ENCODE results near the gene LENEP.

LENEP gene

DNA sequence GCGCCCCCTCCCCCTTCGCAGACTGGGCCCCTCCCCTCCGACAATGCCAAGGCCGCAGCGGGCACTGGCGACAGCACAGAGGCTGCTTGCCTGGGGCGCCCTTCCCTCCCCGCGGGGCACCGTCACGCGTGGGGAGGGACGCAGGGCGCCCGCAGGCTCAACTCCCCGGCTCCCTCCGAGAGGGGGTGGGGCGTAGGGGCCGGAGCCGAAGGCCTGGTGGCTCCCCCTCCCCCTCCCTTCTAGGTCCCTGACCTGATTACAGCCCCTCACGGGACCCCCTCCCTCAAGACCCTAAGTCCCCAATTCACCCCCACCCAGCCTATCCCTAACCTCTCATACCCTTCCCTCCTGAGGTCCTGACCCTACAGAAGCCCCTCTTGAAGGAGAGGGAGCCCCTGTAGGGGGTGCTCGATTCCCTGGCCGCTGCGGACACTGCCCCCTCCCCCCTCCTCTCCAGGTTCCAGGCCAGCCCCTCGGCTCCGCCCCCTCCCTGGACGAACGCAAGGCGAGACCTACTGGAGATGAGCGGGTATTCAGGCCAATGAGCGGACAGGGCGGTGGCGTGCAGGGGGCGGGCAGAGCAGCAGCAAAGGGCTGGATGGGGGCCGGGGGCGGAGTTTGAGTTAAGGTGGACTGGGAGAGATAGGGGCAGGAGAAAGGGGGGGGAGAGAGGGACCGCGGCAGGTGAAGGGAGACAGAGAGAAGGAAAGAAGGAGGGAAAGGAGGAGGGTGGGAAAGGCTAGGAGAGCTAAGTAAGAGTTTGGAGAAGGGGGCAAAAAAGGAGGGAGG is 8.5 kb downstream of the LENEP start:
- Histone ChIP-seq H3K36me3 (ENCODE audit: control insufficient read depth in 4 of 4, insufficient read depth in 4 of 4, low read length in 3 of 4) (no peaks in the 10 kb centered on the region), H3K27me3 (replicated peaks in 2 of 5; ENCODE audit: control insufficient read depth in 4 of 5, insufficient read depth in 5 of 5, low read length in 4 of 5) (no peaks in the 10 kb centered on the region), H3K4me1 (ENCODE audit: control extremely low read depth in 1 of 4, control insufficient read depth in 4 of 4, insufficient read depth in 4 of 4, low read length in 3 of 4) (peaks cover 11 to 90% (median 88%) of the 10 kb centered on the region in 4 experiments), H3K27ac (ENCODE audit: insufficient read depth in 1 of 2, low read depth in 1 of 2, low read length in 2 of 2, poor library complexity in 1 of 2, severe bottlenecking in 2 of 2) (peak overlapping the region in 1 of 2 experiments; percentile 83), H3K4me3 (ENCODE audit: control insufficient read depth in 1 of 7, extremely low read depth in 1 of 7, insufficient read depth in 4 of 7, low read depth in 2 of 7, low read length in 6 of 7) (peak overlapping the region; percentile 39 to 95 (median 72)), H3K9me3 (ENCODE audit: control extremely low read depth in 1 of 5, control insufficient read depth in 4 of 5, insufficient read depth in 2 of 5, low read depth in 1 of 5, low read length in 4 of 5) (no peaks in the 10 kb centered on the region)
- WGBS (ENCODE audit: insufficient coverage) = 0% methylated on average over 29 of the region's 38 CpGs
- ChIA-PET POLR2A (interaction anchor here (0.8 to 1.0 kb wide), 3 partner anchors 15 to 42 kb away, joined by 3 to 4 read pairs (median 3); no protein-coding TSS in a partner anchor), CTCF (interaction anchor here (0.7 to 14.0 kb wide), 7 partner anchors 15 to 70 kb away, joined by 3 to 320 read pairs (median 4); partner anchors contain the start of genes CKS1B, FLAD1, PBXIP1 and PYGO2)
- DNase-seq = peak; percentile 96 to 98 (median 98)

DNA sequence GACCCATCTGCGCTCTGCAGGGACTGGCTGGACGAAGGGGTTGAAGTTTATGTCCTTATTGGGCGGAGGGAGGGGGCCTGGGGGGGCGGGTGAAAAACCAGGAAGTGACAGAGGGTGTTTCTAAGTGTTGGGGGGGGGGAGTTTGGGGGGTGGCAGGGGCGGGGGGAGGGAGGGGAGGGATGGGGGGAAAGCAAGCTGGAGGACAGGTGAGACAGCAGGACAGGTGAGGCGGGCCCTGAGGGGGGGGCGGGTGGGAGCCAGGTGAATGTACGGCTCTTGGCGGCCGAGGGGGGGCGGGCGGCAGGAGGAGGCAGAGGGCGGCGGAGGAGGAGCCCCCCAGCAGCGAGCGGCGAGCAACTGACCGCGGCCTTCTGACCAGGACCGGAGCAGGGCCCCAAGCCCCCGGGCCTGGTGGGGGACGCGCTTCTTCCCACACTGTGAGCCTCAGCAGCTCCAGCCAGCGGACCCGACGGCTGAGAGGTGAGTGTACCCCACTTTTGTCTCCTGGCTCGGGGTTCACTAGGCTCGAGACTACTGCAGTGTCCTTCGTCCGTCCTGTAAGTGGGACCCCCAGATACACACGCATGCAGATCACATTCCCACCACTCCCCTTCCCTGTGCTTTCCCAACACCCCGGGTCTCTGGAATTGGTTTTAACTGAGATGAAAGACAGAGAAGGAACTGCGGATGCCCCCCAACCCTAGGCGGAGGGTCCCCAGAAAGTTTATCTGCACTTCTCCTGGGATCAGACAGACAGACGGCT is 9.3 kb downstream of the LENEP start, which contains the start of gene ZBTB7B:
ZBTB7B (plus strand) TSS at position 339 of the 763 bp plus-strand sequence. CDS start 11,859 bp downstream, outside the sequence.
- Histone ChIP-seq H3K4me1 (ENCODE audit: control extremely low read depth in 1 of 4, control insufficient read depth in 4 of 4, insufficient read depth in 4 of 4, low read length in 3 of 4) (peaks cover 14 to 90% (median 88%) of the 10 kb centered on the region in 4 experiments), H3K27me3 (replicated peaks in 2 of 5; ENCODE audit: control insufficient read depth in 4 of 5, insufficient read depth in 5 of 5, low read length in 4 of 5) (no peaks in the 10 kb centered on the region), H3K36me3 (ENCODE audit: control insufficient read depth in 4 of 4, insufficient read depth in 4 of 4, low read length in 3 of 4) (no peaks in the 10 kb centered on the region), H3K27ac (ENCODE audit: insufficient read depth in 1 of 2, low read depth in 1 of 2, low read length in 2 of 2, poor library complexity in 1 of 2, severe bottlenecking in 2 of 2) (peak within 1 kb of the TSS; percentile 40 to 83), H3K9me3 (ENCODE audit: control extremely low read depth in 1 of 5, control insufficient read depth in 4 of 5, insufficient read depth in 2 of 5, low read depth in 1 of 5, low read length in 4 of 5) (no peaks in the 10 kb centered on the region), H3K4me3 (ENCODE audit: control insufficient read depth in 1 of 7, extremely low read depth in 1 of 7, insufficient read depth in 4 of 7, low read depth in 2 of 7, low read length in 6 of 7) (peak within 1 kb of the TSS; percentile 73 to 95 (median 86))
- DNase-seq = no peak
- WGBS (ENCODE audit: insufficient coverage) = 0% methylated on average over 20 of the region's 35 CpGs
- ChIA-PET CTCF (interaction anchor here (0.7 to 14.0 kb wide), 5 partner anchors 14 to 47 kb away, joined by 3 to 320 read pairs (median 4); partner anchors contain the start of genes CKS1B, FLAD1, PBXIP1 and PYGO2), POLR2A (interaction anchor here (1.0 to 1.2 kb wide), 2 partner anchors 9 to 14 kb away, joined by 3 to 4 read pairs; no protein-coding TSS in a partner anchor)

GRCh38 chr1:155003227-155003765 is 9.9 kb downstream of the LENEP start:
- ChIA-PET CTCF (interaction anchor here (1.4 to 14.0 kb wide), 4 partner anchors 14 to 48 kb away, joined by 4 to 320 read pairs (median 118); partner anchors contain the start of genes CKS1B, FLAD1, PBXIP1 and SHC1), POLR2A (interaction anchor here (1.2 kb wide), 1 partner anchor 8 kb away, joined by 3 read pairs; no protein-coding TSS in a partner anchor)
- peak overlapping the region; percentile 40 to 78 for H3K27ac ChIP-seq (ENCODE audit: insufficient read depth in 1 of 2, low read depth in 1 of 2, low read length in 2 of 2, poor library complexity in 1 of 2, severe bottlenecking in 2 of 2)
- peak overlapping the region; percentile 73 to 95 (median 86) for H3K4me3 ChIP-seq (ENCODE audit: control insufficient read depth in 1 of 7, extremely low read depth in 1 of 7, insufficient read depth in 4 of 7, low read depth in 2 of 7, low read length in 6 of 7)
- no peak for DNase-seq
- H3K4me1 ChIP-seq (ENCODE audit: control extremely low read depth in 1 of 4, control insufficient read depth in 4 of 4, insufficient read depth in 4 of 4, low read length in 3 of 4) = peaks cover 14 to 90% (median 88%) of the 10 kb centered on the region in 4 experiments
- no peaks in the 10 kb centered on the region for H3K9me3 ChIP-seq (ENCODE audit: control extremely low read depth in 1 of 5, control insufficient read depth in 4 of 5, insufficient read depth in 2 of 5, low read depth in 1 of 5, low read length in 4 of 5)
- no peaks in the 10 kb centered on the region for H3K27me3 ChIP-seq (replicated peaks in 2 of 5; ENCODE audit: control insufficient read depth in 4 of 5, insufficient read depth in 5 of 5, low read length in 4 of 5)
- 0% methylated on average over 27 of the region's 37 CpGs for WGBS (ENCODE audit: insufficient coverage)
- no peaks in the 10 kb centered on the region for H3K36me3 ChIP-seq (ENCODE audit: control insufficient read depth in 4 of 4, insufficient read depth in 4 of 4, low read length in 3 of 4)

DNA sequence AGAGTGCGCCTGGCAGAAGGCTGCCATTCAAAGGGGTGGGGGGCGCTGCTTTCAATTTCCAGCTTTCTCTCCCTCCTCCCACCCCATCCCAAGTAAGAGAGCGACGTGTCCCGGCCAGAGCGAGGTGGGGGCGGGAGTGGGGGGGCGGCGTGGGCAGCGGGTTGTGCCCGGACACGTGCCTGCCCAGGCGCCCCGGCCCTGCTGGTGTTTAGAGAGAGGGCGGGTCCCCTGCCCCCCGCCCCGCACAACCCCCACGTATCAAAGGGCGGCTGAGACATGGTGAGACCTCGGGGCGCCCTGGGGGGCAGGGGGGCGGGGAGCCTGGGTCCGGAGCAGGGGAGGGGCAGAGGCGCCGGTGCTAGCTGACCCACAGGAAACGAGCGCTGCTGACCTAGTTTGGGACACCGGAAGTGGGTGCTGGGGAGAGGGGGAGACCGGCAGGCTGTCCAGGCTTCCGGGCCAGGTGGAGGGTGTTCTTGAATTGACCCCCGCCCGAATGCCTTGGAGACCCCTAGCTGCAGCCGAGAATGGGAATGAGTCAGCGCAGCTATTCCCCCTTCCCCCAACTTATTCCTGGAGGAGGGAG is 10.5 kb downstream of the LENEP start:
- WGBS (ENCODE audit: insufficient coverage) = 0% methylated on average over 9 of the region's 34 CpGs
- no peak for DNase-seq
- peaks cover 14 to 90% (median 87%) of the 10 kb centered on the region in 4 experiments for H3K4me1 ChIP-seq (ENCODE audit: control extremely low read depth in 1 of 4, control insufficient read depth in 4 of 4, insufficient read depth in 4 of 4, low read length in 3 of 4)
- H3K9me3 ChIP-seq (ENCODE audit: control extremely low read depth in 1 of 5, control insufficient read depth in 4 of 5, insufficient read depth in 2 of 5, low read depth in 1 of 5, low read length in 4 of 5) = no peaks in the 10 kb centered on the region
- H3K4me3 ChIP-seq (ENCODE audit: control insufficient read depth in 1 of 7, extremely low read depth in 1 of 7, insufficient read depth in 4 of 7, low read depth in 2 of 7, low read length in 6 of 7) = peak overlapping the region; percentile 73 to 95 (median 86)
- ChIA-PET POLR2A (interaction anchor here (1.2 kb wide), 1 partner anchor 8 kb away, joined by 3 read pairs; no protein-coding TSS in a partner anchor), CTCF (interaction anchor here (0.8 to 14.0 kb wide), 4 partner anchors 13 to 41 kb away, joined by 3 to 320 read pairs (median 118); partner anchors contain the start of genes CKS1B, FLAD1 and SHC1)
- H3K27me3 ChIP-seq (replicated peaks in 2 of 5; ENCODE audit: control insufficient read depth in 4 of 5, insufficient read depth in 5 of 5, low read length in 4 of 5) = no peaks in the 10 kb centered on the region
- H3K27ac ChIP-seq (ENCODE audit: insufficient read depth in 1 of 2, low read depth in 1 of 2, low read length in 2 of 2, poor library complexity in 1 of 2, severe bottlenecking in 2 of 2) = peak overlapping the region in 1 of 2 experiments; percentile 78
- no peaks in the 10 kb centered on the region for H3K36me3 ChIP-seq (ENCODE audit: control insufficient read depth in 4 of 4, insufficient read depth in 4 of 4, low read length in 3 of 4)

DNA sequence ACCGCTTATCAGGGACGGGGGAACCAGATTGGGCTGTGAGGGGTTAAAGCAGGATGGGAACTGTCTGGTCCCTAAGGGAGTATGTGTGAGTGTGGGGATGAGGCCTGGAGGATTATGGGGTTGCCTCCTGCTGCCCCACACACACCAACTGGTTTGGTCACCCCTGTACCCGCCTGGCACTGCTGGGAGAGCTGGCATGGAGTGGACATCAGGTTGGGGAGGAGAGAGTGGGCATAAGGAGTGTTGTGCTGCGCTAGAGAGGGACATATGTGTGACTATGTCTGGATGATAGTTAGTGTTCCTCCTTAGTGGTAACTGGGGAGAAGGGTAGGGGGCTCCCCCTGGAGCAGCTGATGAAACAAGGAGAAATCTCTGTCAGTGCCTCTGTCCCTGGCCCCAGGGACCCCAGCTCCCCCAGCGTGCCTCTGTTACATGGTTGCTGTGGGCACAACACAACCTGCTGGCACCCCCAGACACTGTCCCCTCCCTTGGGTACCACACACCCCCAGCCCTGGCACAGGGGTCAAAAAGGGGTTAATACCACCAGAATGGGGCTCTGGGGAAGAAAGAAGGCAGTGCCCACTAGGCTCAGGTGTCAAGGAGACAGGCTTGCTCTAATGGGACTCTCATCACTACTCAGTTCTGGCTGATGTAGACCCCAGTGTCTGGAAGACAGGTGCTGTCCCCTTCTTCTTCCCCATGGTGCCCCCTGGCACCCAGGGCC is 11.1 kb downstream of the LENEP start:
- Histone ChIP-seq H3K36me3 (ENCODE audit: control insufficient read depth in 4 of 4, insufficient read depth in 4 of 4, low read length in 3 of 4) (no peaks in the 10 kb centered on the region), H3K4me1 (ENCODE audit: control extremely low read depth in 1 of 4, control insufficient read depth in 4 of 4, insufficient read depth in 4 of 4, low read length in 3 of 4) (peaks cover 14 to 90% (median 82%) of the 10 kb centered on the region in 4 experiments), H3K9me3 (ENCODE audit: control extremely low read depth in 1 of 5, control insufficient read depth in 4 of 5, insufficient read depth in 2 of 5, low read depth in 1 of 5, low read length in 4 of 5) (no peaks in the 10 kb centered on the region), H3K4me3 (ENCODE audit: control insufficient read depth in 1 of 7, extremely low read depth in 1 of 7, insufficient read depth in 4 of 7, low read depth in 2 of 7, low read length in 6 of 7) (peak overlapping the region in 6 of 7 experiments; percentile 23 to 95 (median 85)), H3K27me3 (replicated peaks in 2 of 5; ENCODE audit: control insufficient read depth in 4 of 5, insufficient read depth in 5 of 5, low read length in 4 of 5) (no peaks in the 10 kb centered on the region), H3K27ac (ENCODE audit: insufficient read depth in 1 of 2, low read depth in 1 of 2, low read length in 2 of 2, poor library complexity in 1 of 2, severe bottlenecking in 2 of 2) (peak overlapping the region in 1 of 2 experiments; percentile 78)
- WGBS (ENCODE audit: insufficient coverage) = 88% methylated on average over 3 of the region's 5 CpGs
- CTCF ChIA-PET = interaction anchor here (0.8 to 14.0 kb wide), 4 partner anchors 13 to 40 kb away, joined by 3 to 320 read pairs (median 118); partner anchors contain the start of genes CKS1B, FLAD1 and SHC1
- POLR2A ChIA-PET = no interaction called here
- no peak for DNase-seq
